Activated T-helper 17 cell treated with anti-CD3 and anti-CD28 coated beads, Interleukin-2, amount 50 U/mL, for 72 hours (primary cell): Measurements from ENCODE around the gene PTPRN2. TPM values are rescaled to one million over a fixed set of nuclear protein-coding genes. Genes with fewer than 3 reads are reported as not detected.

Source experiments
- ATAC-seq: fragments of 150-1000 bp; cut with Tn5 transposase; replicated peaks from 2 replicates; pipeline ENCODE4 v1.10.0; 2021; ENCODE audit warnings: mild to moderate bottlenecking, moderate library complexity
- H3K27ac Mint-ChIP-seq: one replicate; pipeline ENCODE4 v1.8.0; 2022; ENCODE audit warnings: mixed read lengths
- H3K27me3 Mint-ChIP-seq: one replicate; pipeline ENCODE4 v1.8.0; 2022; ENCODE audit warnings: mixed read lengths
- H3K36me3 Mint-ChIP-seq: one replicate; pipeline ENCODE4 v1.8.0; 2022; ENCODE audit warnings: low read depth, mild to moderate bottlenecking, mixed read lengths
- H3K4me1 Mint-ChIP-seq: one replicate; pipeline ENCODE4 v1.8.0; 2022; ENCODE audit warnings: mixed read lengths
- H3K4me3 Mint-ChIP-seq: one replicate; pipeline ENCODE4 v1.8.0; 2022; ENCODE audit warnings: mild to moderate bottlenecking, mixed read lengths
- H3K9me3 Mint-ChIP-seq: one replicate; pipeline ENCODE4 v1.8.0; 2022; ENCODE audit warnings: mixed read lengths
- total RNA-seq, 2 donors: library from RNA; stranded (reverse); gene quantifications; one replicate each; pipeline ENCODE4 v1.2.3, GENCODE V29; 2022

The PTPRN2 gene
- total RNA-seq, 2 donors from 2014 or later = 0.48 to 1.4 TPM

GRCh38 chr7:158112571-158113320 is 474.9 kb downstream of the PTPRN2 start:
- no peak overlapping the region for H3K4me3 Mint-ChIP-seq
- H3K9me3 Mint-ChIP-seq = peaks cover 35% of the 10 kb centered on the region
- no peaks in the 10 kb centered on the region for H3K36me3 Mint-ChIP-seq
- no peak for ATAC-seq
- peaks cover 12% of the 10 kb centered on the region for H3K27me3 Mint-ChIP-seq
- no peak overlapping the region for H3K27ac Mint-ChIP-seq
- peaks cover 3% of the 10 kb centered on the region for H3K4me1 Mint-ChIP-seq

GRCh38 chr7:158111906-158112570 is 475.6 kb downstream of the PTPRN2 start:
- no peak for ATAC-seq

GRCh38 chr7:158111049-158111751 is 476.4 kb downstream of the PTPRN2 start:
- ATAC-seq = no peak
- peaks cover 15% of the 10 kb centered on the region for H3K27me3 Mint-ChIP-seq
- peaks cover 5% of the 10 kb centered on the region for H3K4me1 Mint-ChIP-seq
- peaks cover 27% of the 10 kb centered on the region for H3K9me3 Mint-ChIP-seq
- H3K36me3 Mint-ChIP-seq = no peaks in the 10 kb centered on the region
- H3K4me3 Mint-ChIP-seq = no peak overlapping the region
- no peak overlapping the region for H3K27ac Mint-ChIP-seq

More at GRCh38 chr7:158111906-158112570, 475.6 kb downstream of the PTPRN2 start:
- peaks cover 5% of the 10 kb centered on the region for H3K4me1 Mint-ChIP-seq
- no peaks in the 10 kb centered on the region for H3K36me3 Mint-ChIP-seq
- H3K27me3 Mint-ChIP-seq = peaks cover 15% of the 10 kb centered on the region
- no peak overlapping the region for H3K27ac Mint-ChIP-seq
- H3K4me3 Mint-ChIP-seq = no peak overlapping the region
- H3K9me3 Mint-ChIP-seq = peaks cover 30% of the 10 kb centered on the region

GRCh38 chr7:158110661-158111048 is 477.0 kb downstream of the PTPRN2 start:
- Mint-ChIP-seq H3K36me3 (no peaks in the 10 kb centered on the region), H3K4me1 (peaks cover 5% of the 10 kb centered on the region), H3K9me3 (peaks cover 27% of the 10 kb centered on the region), H3K27ac (no peak overlapping the region), H3K27me3 (peaks cover 15% of the 10 kb centered on the region), H3K4me3 (no peak overlapping the region)
- ATAC-seq = no peak

GRCh38 chr7:158110034-158110590 is 477.5 kb downstream of the PTPRN2 start:
- H3K27ac Mint-ChIP-seq = no peak overlapping the region
- peaks cover 27% of the 10 kb centered on the region for H3K9me3 Mint-ChIP-seq
- ATAC-seq = no peak
- H3K4me1 Mint-ChIP-seq = peaks cover 5% of the 10 kb centered on the region
- no peaks in the 10 kb centered on the region for H3K36me3 Mint-ChIP-seq
- peaks cover 15% of the 10 kb centered on the region for H3K27me3 Mint-ChIP-seq
- no peak overlapping the region for H3K4me3 Mint-ChIP-seq

GRCh38 chr7:158109364-158110033 is 478.1 kb downstream of the PTPRN2 start:
- ATAC-seq = no peak
- Mint-ChIP-seq H3K27ac (no peak overlapping the region), H3K4me1 (peaks cover 5% of the 10 kb centered on the region), H3K4me3 (no peak overlapping the region), H3K27me3 (peaks cover 15% of the 10 kb centered on the region), H3K9me3 (peaks cover 21% of the 10 kb centered on the region), H3K36me3 (no peaks in the 10 kb centered on the region)

- Mint-ChIP-seq H3K4me3 (no peak overlapping the region), H3K27ac (no peak overlapping the region), H3K36me3 (no peaks in the 10 kb centered on the region)
Measured at GRCh38 chr7:158108646-158109293, 478.9 kb downstream of the PTPRN2 start.

GRCh38 chr7:158107806-158108205 is 479.8 kb downstream of the PTPRN2 start:
- Mint-ChIP-seq H3K4me3 (no peak overlapping the region), H3K4me1 (peaks cover 5% of the 10 kb centered on the region), H3K27ac (no peak overlapping the region), H3K9me3 (peaks cover 10% of the 10 kb centered on the region), H3K36me3 (no peaks in the 10 kb centered on the region), H3K27me3 (peaks cover 15% of the 10 kb centered on the region)
- ATAC-seq = no peak

More at GRCh38 chr7:158108646-158109293, 478.9 kb downstream of the PTPRN2 start:
- no peak for ATAC-seq
- Mint-ChIP-seq H3K9me3 (peaks cover 19% of the 10 kb centered on the region), H3K4me1 (peaks cover 5% of the 10 kb centered on the region), H3K27me3 (peaks cover 15% of the 10 kb centered on the region)

- no peak for ATAC-seq
- Mint-ChIP-seq H3K4me1 (peaks cover 5% of the 10 kb centered on the region), H3K36me3 (no peaks in the 10 kb centered on the region), H3K9me3 (peaks cover 13% of the 10 kb centered on the region), H3K4me3 (no peak overlapping the region), H3K27me3 (peaks cover 19% of the 10 kb centered on the region), H3K27ac (no peak overlapping the region)
Measured at GRCh38 chr7:158106272-158106671, 481.4 kb downstream of the PTPRN2 start.

- Mint-ChIP-seq H3K4me3 (no peak overlapping the region), H3K36me3 (no peaks in the 10 kb centered on the region), H3K27me3 (peaks cover 13% of the 10 kb centered on the region), H3K4me1 (peaks cover 5% of the 10 kb centered on the region), H3K9me3 (peaks cover 3% of the 10 kb centered on the region), H3K27ac (no peak overlapping the region)
- no peak for ATAC-seq
Measured at GRCh38 chr7:158103378-158103777, 484.2 kb downstream of the PTPRN2 start.

GRCh38 chr7:158102897-158103296 is 484.7 kb downstream of the PTPRN2 start:
- ATAC-seq = no peak
- Mint-ChIP-seq H3K27ac (no peak overlapping the region), H3K36me3 (no peaks in the 10 kb centered on the region), H3K27me3 (peaks cover 8% of the 10 kb centered on the region), H3K4me1 (peaks cover 4% of the 10 kb centered on the region), H3K4me3 (no peak overlapping the region), H3K9me3 (peaks cover 3% of the 10 kb centered on the region)

GRCh38 chr7:158101821-158102450 is 485.7 kb downstream of the PTPRN2 start:
- H3K27ac Mint-ChIP-seq = no peak overlapping the region
- peaks cover 4% of the 10 kb centered on the region for H3K27me3 Mint-ChIP-seq
- no peaks in the 10 kb centered on the region for H3K4me1 Mint-ChIP-seq
- peaks cover 3% of the 10 kb centered on the region for H3K9me3 Mint-ChIP-seq
- H3K36me3 Mint-ChIP-seq = no peaks in the 10 kb centered on the region
- H3K4me3 Mint-ChIP-seq = no peak overlapping the region
- ATAC-seq = no peak
